Thymus (tissue), 11 donors: ENCODE measurements around the gene FAF1. TPM values are rescaled to one million over a fixed set of nuclear protein-coding genes. Genes with fewer than 3 reads are reported as not detected.

ENCODE experiments used
- DNase-seq, 9 donors: peaks; one replicate each; pipeline ENCODE4 v3.0.0-alpha.2; 2013; ENCODE audit warnings: low spot score in 9 of 9, low read depth in 6 of 9, missing footprints in 1 of 9
- H3K27ac ChIP-seq, 2 donors: one replicate each; pipeline ENCODE4 v1.5.1; 2013; ENCODE audit warnings: control low read depth in 1 of 2, low read depth in 1 of 2, low read length in 1 of 2, mild to moderate bottlenecking in 1 of 2, moderate library complexity in 1 of 2
- H3K27me3 ChIP-seq, 2 donors: one replicate each; pipeline ENCODE4 v1.5.1; 2013; ENCODE audit warnings: low read length in 1 of 2; ENCODE audit not compliant: control insufficient read depth in 2 of 2, insufficient read depth in 1 of 2
- H3K36me3 ChIP-seq, 2 donors: one replicate each; pipeline ENCODE4 v1.5.1; 2013; ENCODE audit warnings: low read length in 1 of 2, mild to moderate bottlenecking in 1 of 2, moderate library complexity in 1 of 2; ENCODE audit not compliant: control insufficient read depth in 2 of 2, insufficient read depth in 2 of 2
- H3K4me1 ChIP-seq, 2 donors: one replicate each; pipeline ENCODE4 v1.5.1; 2013; ENCODE audit warnings: low read length in 2 of 2; ENCODE audit not compliant: control insufficient read depth in 2 of 2, insufficient read depth in 2 of 2
- H3K4me3 ChIP-seq, 2 donors: one replicate each; pipeline ENCODE4 v1.5.1; 2013; ENCODE audit warnings: low read length in 2 of 2, control low read depth in 1 of 2, mild to moderate bottlenecking in 1 of 2
- H3K9me3 ChIP-seq, 2 donors: one replicate each; pipeline ENCODE4 v1.5.1; 2013; ENCODE audit warnings: low read length in 1 of 2, mild to moderate bottlenecking in 1 of 2; ENCODE audit not compliant: control insufficient read depth in 2 of 2, insufficient read depth in 1 of 2
- WGBS: extraction: QIAGEN DNeasy Blood & Tissue Kit; methylation state at CpG from one replicate; pipeline ENCODE4 v1.1.7; 2013; 5-methylcytosine and 5-hydroxymethylcytosine counted together
- polyA plus RNA-seq: library from polyadenylated mRNA; stranded (reverse); fragments of 200-250 nt; gene quantifications from one replicate; pipeline ENCODE4 v1.2.3, GENCODE V29; 2013
- total RNA-seq: library from RNA; stranded (reverse); fragments of 120-200 nt; gene quantifications from one replicate; pipeline ENCODE4 v1.2.4, GENCODE V29; 2013
- donor health status: healthy.

The FAF1 gene
- total and polyA plus RNA-seq, 2 donors, result 39.1 to 66.3 TPM

DNA sequence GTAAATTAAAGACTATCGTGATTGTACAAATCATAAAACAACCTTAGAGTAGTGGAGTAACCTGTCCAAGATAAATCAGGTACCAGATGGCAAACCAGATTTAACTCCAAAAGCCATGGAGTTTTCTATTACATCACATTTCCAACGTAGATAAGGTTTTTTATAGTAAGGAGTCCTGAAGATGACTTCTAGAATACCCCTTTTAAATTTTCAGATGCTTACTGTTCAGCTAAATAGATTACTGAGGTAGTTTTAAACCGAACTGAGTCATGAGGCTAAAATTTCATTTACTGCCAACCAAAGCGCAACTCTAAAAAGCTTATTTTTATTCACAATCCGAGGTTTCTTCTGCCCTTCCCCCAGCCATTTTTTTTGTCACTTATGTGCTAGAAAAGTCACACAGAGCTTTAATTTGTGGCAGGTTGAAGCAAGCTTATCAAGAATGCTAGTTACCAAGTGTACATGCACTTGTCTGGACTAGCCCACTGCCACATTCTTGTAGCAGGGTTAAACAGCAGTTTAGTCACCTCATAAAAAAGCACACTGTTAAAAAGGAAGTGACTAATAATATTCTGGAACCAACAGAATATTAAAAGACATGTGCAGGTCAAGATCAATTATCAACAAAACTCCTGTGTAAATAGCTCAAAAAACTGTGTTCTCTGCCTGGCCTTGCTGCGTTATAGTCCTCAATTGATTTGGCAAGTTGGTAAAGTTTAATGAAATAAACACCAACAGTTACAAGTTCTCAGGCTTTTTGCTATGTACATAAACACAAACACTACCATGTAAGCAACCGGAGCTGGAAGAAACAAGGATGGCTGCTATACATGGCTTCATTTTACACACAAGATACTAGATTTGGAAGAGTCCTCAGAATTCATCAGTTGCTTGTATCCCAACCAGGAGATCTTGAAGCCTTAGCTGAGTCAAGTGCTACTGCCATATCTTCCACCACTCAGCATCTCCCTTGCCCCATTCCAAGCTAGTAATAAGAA, 356.5 kb downstream of the FAF1 start:
- Histone ChIP-seq H3K9me3 (no peaks in the 10 kb centered on the region), H3K4me3 (no peak overlapping the region), H3K4me1 (no peaks in the 10 kb centered on the region), H3K27me3 (no peaks in the 10 kb centered on the region), H3K27ac (peak overlapping the region; percentile 26 to 56), H3K36me3 (no peaks in the 10 kb centered on the region)
- DNase-seq, result no peak
- WGBS, result 95% methylated on average over 7 of the region's 7 CpGs

DNA sequence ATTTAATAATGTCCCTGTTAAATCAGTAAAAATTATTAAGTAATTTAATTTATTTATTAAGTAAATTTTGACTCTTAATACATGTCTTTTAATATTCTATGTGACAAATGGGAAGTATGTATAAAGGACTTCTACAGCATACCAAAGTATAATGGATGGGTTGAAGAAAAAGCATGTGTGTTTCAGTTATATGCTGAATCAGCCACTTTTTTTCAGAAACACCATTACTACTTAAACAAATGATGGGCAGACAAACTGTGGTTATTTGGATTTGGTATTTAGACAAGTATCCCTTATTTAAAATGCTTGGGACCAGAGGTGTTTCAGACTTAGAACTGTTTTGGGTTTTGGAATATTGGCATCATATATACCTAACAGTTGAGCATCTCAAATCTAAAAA, 360.5 kb downstream of the FAF1 start:
- no peak for DNase-seq

DNA sequence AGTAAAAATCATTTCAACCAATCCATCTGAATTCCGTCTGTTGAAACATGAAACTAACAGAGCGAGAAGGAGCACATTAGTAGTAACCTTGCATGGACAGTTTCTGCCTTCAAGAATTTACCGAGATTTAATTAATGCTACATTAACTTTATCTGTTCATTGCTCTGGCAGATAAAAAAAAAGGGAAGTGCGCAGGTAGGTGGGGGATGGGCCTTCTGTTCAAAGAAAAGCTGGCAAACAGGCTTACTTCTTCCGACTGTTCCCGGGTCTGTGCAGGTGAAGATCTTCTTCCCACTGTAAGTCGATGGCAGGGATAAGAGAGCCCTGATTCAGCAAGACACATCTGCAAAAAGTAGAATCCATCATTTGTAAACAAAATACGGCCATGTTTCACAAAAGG, 364.2 kb downstream of the FAF1 start:
- Histone ChIP-seq H3K36me3 (peaks cover 0 to 10% of the 10 kb centered on the region in 2 donors), H3K4me3 (no peak overlapping the region), H3K27ac (no peak overlapping the region), H3K27me3 (no peaks in the 10 kb centered on the region), H3K4me1 (no peaks in the 10 kb centered on the region), H3K9me3 (no peaks in the 10 kb centered on the region)
- DNase-seq, result no peak
- WGBS, result 95% methylated on average over 8 of the region's 8 CpGs

More for the DNA sequence above, 360.5 kb downstream of the FAF1 start:
- Histone ChIP-seq H3K4me3 (no peak overlapping the region), H3K9me3 (no peaks in the 10 kb centered on the region), H3K36me3 (peaks cover 0 to 10% of the 10 kb centered on the region in 2 donors), H3K4me1 (no peaks in the 10 kb centered on the region), H3K27ac (no peak overlapping the region), H3K27me3 (no peaks in the 10 kb centered on the region)

DNA sequence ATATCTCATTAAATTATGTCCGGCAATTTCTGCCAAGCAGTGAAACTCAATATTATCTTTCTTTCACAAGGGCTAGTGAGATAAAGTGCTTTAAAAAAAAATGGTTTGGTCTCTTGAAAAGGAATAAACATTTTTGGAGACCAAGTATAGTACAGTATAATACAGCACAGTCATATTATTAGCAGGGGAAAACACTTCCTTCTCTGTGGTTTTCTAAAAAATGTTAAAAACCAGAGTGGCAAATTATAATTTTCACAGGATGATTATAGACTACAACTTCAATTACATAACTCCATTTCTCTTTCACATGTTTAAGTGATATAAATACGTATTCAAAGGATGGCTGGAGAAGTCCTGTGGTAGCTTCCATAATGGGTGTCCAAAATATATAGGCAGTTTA, 366.6 kb downstream of the FAF1 start:
- WGBS, result 87% methylated on average over 2 of the region's 2 CpGs
- Histone ChIP-seq H3K4me1 (no peaks in the 10 kb centered on the region), H3K4me3 (no peak overlapping the region), H3K27me3 (no peaks in the 10 kb centered on the region), H3K27ac (no peak overlapping the region), H3K36me3 (peaks cover 2 to 10% of the 10 kb centered on the region in 2 donors), H3K9me3 (no peaks in the 10 kb centered on the region)
- DNase-seq, result no peak

DNA sequence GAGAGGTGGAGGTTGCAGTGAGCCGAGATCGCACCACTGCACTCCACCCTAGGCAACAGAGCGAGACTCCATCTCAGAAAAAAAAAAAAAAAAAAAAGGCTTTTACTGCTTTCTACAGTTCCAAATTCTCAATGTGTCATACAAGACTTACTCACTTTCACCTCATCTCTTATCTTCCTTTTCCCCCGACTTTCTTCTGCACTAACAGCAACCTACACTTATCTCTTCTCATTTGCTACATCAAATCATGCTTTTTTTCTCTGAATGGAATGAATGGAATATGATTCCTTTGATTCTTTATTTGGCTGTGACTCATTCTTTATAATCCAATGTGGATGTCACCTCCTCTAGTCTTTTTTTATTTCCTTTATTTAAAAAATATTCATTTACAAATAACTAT, 368.5 kb downstream of the FAF1 start:
- H3K36me3 ChIP-seq, result peaks cover 6 to 16% of the 10 kb centered on the region in 2 donors
- no peaks in the 10 kb centered on the region for H3K9me3 ChIP-seq
- H3K4me1 ChIP-seq, result no peaks in the 10 kb centered on the region
- no peak for DNase-seq
- WGBS, result 97% methylated on average over 4 of the region's 4 CpGs
- H3K27me3 ChIP-seq, result no peaks in the 10 kb centered on the region
- no peak overlapping the region for H3K4me3 ChIP-seq
- no peak overlapping the region for H3K27ac ChIP-seq

DNA sequence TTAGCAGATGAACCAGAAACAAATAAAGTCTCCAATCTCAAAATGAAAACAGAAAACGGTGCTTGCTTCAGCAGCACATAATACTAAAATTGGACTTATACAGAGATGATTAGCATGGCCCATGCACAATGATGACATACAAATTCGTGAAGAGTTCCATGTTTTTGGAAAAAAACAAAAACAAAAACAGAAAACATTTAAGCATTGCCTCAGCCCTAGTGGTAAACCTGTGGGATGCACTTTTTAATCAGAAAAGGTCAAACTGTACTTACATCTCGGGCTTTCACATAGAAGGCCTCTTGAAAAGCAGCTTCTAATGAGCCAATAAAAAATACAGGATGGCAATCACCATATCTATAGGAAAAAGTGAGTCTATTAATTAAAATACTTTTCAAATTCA, 377.7 kb downstream of the FAF1 start:
- H3K36me3 ChIP-seq, result peaks cover 0 to 5% of the 10 kb centered on the region in 2 donors
- no peak overlapping the region for H3K27ac ChIP-seq
- no peak for DNase-seq
- no peaks in the 10 kb centered on the region for H3K9me3 ChIP-seq
- WGBS, result 97% methylated on average over 3 of the region's 3 CpGs
- H3K27me3 ChIP-seq, result no peaks in the 10 kb centered on the region
- H3K4me3 ChIP-seq, result no peak overlapping the region
- no peaks in the 10 kb centered on the region for H3K4me1 ChIP-seq

DNA sequence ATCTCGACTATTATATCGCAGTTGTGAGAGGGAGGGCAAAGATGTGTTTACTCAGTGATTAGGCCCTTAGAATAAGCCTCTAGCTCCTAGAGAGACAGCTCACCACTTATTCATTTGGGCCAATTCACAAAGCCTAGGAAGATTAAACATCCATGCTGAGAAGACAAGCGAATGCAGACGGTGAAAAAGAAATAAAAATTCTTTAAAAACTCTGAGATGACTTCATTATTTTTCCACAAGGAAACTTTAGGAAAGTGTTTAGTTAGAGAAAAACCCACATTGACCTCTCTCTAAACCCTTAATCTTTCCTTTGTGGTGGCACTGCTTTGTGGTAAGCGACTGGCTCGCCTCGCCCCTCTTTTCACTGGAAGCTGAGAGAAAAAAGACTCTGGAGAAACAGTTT, 390.0 kb downstream of the FAF1 start:
- no peaks in the 10 kb centered on the region for H3K9me3 ChIP-seq
- H3K27me3 ChIP-seq, result no peaks in the 10 kb centered on the region
- no peaks in the 10 kb centered on the region for H3K4me1 ChIP-seq
- H3K4me3 ChIP-seq, result no peak overlapping the region
- WGBS, result 98% methylated on average over 7 of the region's 7 CpGs
- H3K36me3 ChIP-seq, result peaks cover 3 to 4% of the 10 kb centered on the region in 2 donors
- H3K27ac ChIP-seq, result no peak overlapping the region
- no peak for DNase-seq

DNA sequence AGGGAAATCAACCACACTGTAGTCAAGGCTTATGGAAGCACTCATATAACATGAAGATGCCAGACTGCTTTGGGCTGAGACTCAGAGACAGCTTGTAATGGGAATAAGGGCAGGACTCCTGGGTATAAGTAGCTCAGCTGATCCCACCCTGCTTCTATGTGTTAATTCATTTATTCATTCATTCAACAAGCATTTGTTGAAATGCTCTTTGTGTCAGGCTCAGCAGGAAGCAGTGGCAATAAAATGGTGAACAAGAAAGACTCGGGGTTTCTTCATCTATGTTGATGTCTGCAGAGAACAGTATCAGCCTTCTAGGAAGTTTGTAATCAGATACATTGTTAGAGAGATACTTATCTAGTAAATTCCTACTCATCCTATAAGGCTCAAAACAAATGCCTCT, 391.3 kb downstream of the FAF1 start:
- no peak for DNase-seq
- Histone ChIP-seq H3K4me3 (no peak overlapping the region), H3K9me3 (no peaks in the 10 kb centered on the region), H3K36me3 (peaks cover 2 to 4% of the 10 kb centered on the region in 2 donors), H3K27ac (no peak overlapping the region), H3K27me3 (no peaks in the 10 kb centered on the region), H3K4me1 (no peaks in the 10 kb centered on the region)
- 93% methylated on average over 1 of the region's 1 CpG for WGBS

DNA sequence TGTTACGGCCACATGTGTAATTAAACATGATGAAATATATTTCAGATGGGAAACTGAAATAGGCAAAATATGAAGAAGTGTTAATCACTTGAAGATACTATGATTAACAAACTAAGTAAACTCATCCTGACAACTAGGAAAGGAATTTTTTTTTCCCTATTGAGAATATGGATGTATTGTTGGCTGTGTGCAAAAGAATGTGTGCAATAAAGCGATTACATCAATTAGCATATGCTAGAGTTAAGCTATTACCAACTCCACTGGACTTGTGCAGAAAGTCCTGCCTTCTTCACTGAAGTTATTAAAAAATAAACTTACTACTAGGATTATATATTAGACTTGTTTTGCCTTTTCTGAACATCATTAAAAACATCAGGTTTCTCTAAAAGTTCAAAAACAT, 393.7 kb downstream of the FAF1 start:
- no peak for DNase-seq
- Histone ChIP-seq H3K4me3 (no peak overlapping the region), H3K9me3 (no peaks in the 10 kb centered on the region), H3K27me3 (no peaks in the 10 kb centered on the region), H3K27ac (no peak overlapping the region), H3K36me3 (peaks cover 0 to 5% of the 10 kb centered on the region in 2 donors), H3K4me1 (no peaks in the 10 kb centered on the region)
- WGBS, result 97% methylated on average over 2 of the region's 2 CpGs
